Suprapubic skin (tissue), 4 donors: Measurements from ENCODE around the gene CLDN14. TPM values are rescaled to one million over a fixed set of nuclear protein-coding genes. Genes with fewer than 3 reads are reported as not detected.

Source experiments
- DNase-seq, 2 donors: peaks; one replicate each; pipeline ENCODE4 v3.0.0-alpha.2; 2019; ENCODE audit warnings: low spot score in 2 of 2
- H3K27ac ChIP-seq: fragments of 200-600 bp; sonication (generic); one replicate; pipeline ENCODE4 v1.5.1; 2019
- H3K27me3 ChIP-seq: fragments of 200-600 bp; sonication (generic); one replicate; pipeline ENCODE4 v1.5.1; 2019
- H3K36me3 ChIP-seq: fragments of 200-600 bp; sonication (generic); one replicate; pipeline ENCODE4 v1.5.1; 2019
- H3K4me1 ChIP-seq: fragments of 200-600 bp; sonication (generic); one replicate; pipeline ENCODE4 v1.5.1; 2019
- H3K4me3 ChIP-seq: fragments of 200-600 bp; sonication (generic); one replicate; pipeline ENCODE4 v1.5.1; 2019; ENCODE audit warnings: mild to moderate bottlenecking
- H3K9me3 ChIP-seq: fragments of 200-600 bp; sonication (generic); one replicate; pipeline ENCODE4 v1.5.1; 2019
- CTCF ChIP-seq, 2 donors: fragments of 200-600 bp in 1 of 2; fragments of 450-650 bp in 1 of 2; sonication (generic) in 1 of 2; IDR thresholded peaks; one replicate each; pipeline ENCODE4 v1.5.1; 2016 to 2019; ENCODE audit warnings: antibody characterized with exemption in 2 of 2, mild to moderate bottlenecking in 1 of 2, moderate library complexity in 1 of 2
- EP300 ChIP-seq: sonication (generic); formaldehyde crosslinking; IDR thresholded peaks from one replicate; pipeline ENCODE4 v1.6.1; 2017; ENCODE audit warnings: antibody characterized with exemption
- POLR2A ChIP-seq, 2 donors: fragments of 450-650 bp; IDR thresholded peaks; one replicate each; pipeline ENCODE4 v1.6.1; 2017; ENCODE audit warnings: antibody characterized with exemption in 2 of 2, mild to moderate bottlenecking in 2 of 2, moderate library complexity in 2 of 2
- POLR2AphosphoS5 ChIP-seq, 3 donors: sonication (generic); formaldehyde crosslinking; IDR thresholded peaks; one replicate each; pipeline ENCODE4 v1.6.1; 2017; ENCODE audit warnings: antibody characterized with exemption in 3 of 3
- WGBS: methylation state at CpG from one replicate; pipeline ENCODE4 v1.1.5; 2018; 5-methylcytosine and 5-hydroxymethylcytosine counted together
- total RNA-seq, 4 donors: library from RNA; depleted of rRNA; stranded (reverse); fragments of >200 nt; gene quantifications; one replicate each; pipeline ENCODE4 v1.1.0, GENCODE V29; 2016

Gene CLDN14
- total RNA-seq, 4 donors from 2014 or later, result 0.42 to 0.62 TPM; not detected in 2

- Histone ChIP-seq H3K4me3 (no peak overlapping the region), H3K27me3 (peaks cover 19% of the 10 kb centered on the region), H3K36me3 (no peaks in the 10 kb centered on the region), H3K27ac (no peak overlapping the region), H3K9me3 (no peaks in the 10 kb centered on the region), H3K4me1 (no peaks in the 10 kb centered on the region)
- TF ChIP-seq POLR2AphosphoS5 (IDR thresholded peaks at IDR 0.05) (no peak), POLR2A (IDR thresholded peaks at IDR 0.05) (no peak), EP300 (no peak), CTCF (IDR thresholded peaks at IDR 0.05) (no peak)
- WGBS, result 93% methylated on average over 3 of the region's 3 CpGs
- no peak for DNase-seq
Measured at GRCh38 chr21:36464590-36464989, 15.3 kb downstream of the CLDN14 start.

- no peaks in the 10 kb centered on the region for H3K4me1 ChIP-seq
- TF ChIP-seq CTCF (IDR thresholded peaks at IDR 0.05) (no peak), POLR2A (IDR thresholded peaks at IDR 0.05) (no peak)
- 80% methylated on average over 10 of the region's 10 CpGs for WGBS
Measured at GRCh38 chr21:36463991-36464390, 15.9 kb downstream of the CLDN14 start.

GRCh38 chr21:36463204-36463603, 16.7 kb downstream of the CLDN14 start:
- no peaks in the 10 kb centered on the region for H3K36me3 ChIP-seq
- no peaks in the 10 kb centered on the region for H3K9me3 ChIP-seq
- H3K27ac ChIP-seq, result no peak overlapping the region
- H3K4me1 ChIP-seq, result no peaks in the 10 kb centered on the region
- WGBS, result 94% methylated on average over 10 of the region's 10 CpGs
- TF ChIP-seq CTCF (IDR thresholded peaks at IDR 0.05), result no peak
- TF ChIP-seq EP300, result no peak
- TF ChIP-seq POLR2A (IDR thresholded peaks at IDR 0.05), result no peak
- TF ChIP-seq POLR2AphosphoS5 (IDR thresholded peaks at IDR 0.05), result no peak
- H3K27me3 ChIP-seq, result peaks cover 19% of the 10 kb centered on the region
- DNase-seq, result no peak
- no peak overlapping the region for H3K4me3 ChIP-seq

More at GRCh38 chr21:36463991-36464390, 15.9 kb downstream of the CLDN14 start:
- Histone ChIP-seq H3K27me3 (peaks cover 19% of the 10 kb centered on the region), H3K4me3 (no peak overlapping the region), H3K9me3 (no peaks in the 10 kb centered on the region), H3K27ac (no peak overlapping the region), H3K36me3 (no peaks in the 10 kb centered on the region)
- no peak for DNase-seq

DNA sequence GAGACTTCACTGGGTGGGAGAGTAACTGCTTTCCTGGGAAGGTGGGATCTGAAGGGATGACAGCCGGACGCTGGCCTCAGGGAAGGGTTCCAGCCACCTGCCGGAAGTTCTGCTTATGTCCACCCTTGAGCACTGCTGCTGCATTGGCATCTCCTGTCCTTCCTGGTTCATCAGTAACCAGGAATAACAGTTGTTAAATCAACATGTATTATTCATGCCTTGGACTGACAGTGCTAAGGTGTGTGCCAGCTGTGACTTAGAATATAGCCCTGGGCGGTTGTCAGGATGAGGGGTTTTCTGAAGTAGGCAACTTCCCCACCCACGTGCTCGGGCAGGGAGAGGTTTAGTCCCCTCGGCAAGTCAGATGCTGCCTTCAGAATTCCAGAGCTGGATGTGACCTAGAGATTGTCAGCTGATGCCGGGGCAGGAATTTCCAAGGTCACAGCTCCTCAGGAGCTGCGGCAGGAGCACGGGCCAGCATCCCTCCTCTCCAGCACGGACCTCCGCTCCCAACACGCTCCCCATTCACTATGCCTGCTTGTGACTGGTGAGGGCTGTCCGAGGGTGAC, 17.9 kb downstream of the CLDN14 start:
- Histone ChIP-seq H3K4me1 (no peaks in the 10 kb centered on the region), H3K9me3 (no peaks in the 10 kb centered on the region), H3K36me3 (no peaks in the 10 kb centered on the region), H3K27ac (no peak overlapping the region), H3K4me3 (no peak overlapping the region), H3K27me3 (peaks cover 14% of the 10 kb centered on the region)
- 43% methylated on average over 11 of the region's 14 CpGs for WGBS
- TF ChIP-seq CTCF (IDR thresholded peaks at IDR 0.05), result no peak
- TF ChIP-seq POLR2AphosphoS5 (IDR thresholded peaks at IDR 0.05), result no peak
- no peak for TF ChIP-seq POLR2A (IDR thresholded peaks at IDR 0.05)
- TF ChIP-seq EP300, result no peak
- DNase-seq, result no peak

GRCh38 chr21:36461277-36461917, 18.5 kb downstream of the CLDN14 start:
- TF ChIP-seq POLR2A (IDR thresholded peaks at IDR 0.05), result no peak
- no peak for TF ChIP-seq CTCF (IDR thresholded peaks at IDR 0.05)
- no peak for TF ChIP-seq POLR2AphosphoS5 (IDR thresholded peaks at IDR 0.05)
- no peak for TF ChIP-seq EP300
- WGBS, result 77% methylated on average over 29 of the region's 34 CpGs
- H3K27ac ChIP-seq, result no peak overlapping the region
- no peaks in the 10 kb centered on the region for H3K4me1 ChIP-seq
- no peaks in the 10 kb centered on the region for H3K36me3 ChIP-seq
- peaks cover 13% of the 10 kb centered on the region for H3K27me3 ChIP-seq
- DNase-seq, result no peak
- H3K4me3 ChIP-seq, result no peak overlapping the region
- H3K9me3 ChIP-seq, result no peaks in the 10 kb centered on the region
